Measurements from ENCODE around the gene SCN5A. TPM values are rescaled to one million over a fixed set of nuclear protein-coding genes. Genes with fewer than 3 reads are reported as not detected.

SCN5A gene
- total RNA-seq, 4 donors from 2014 or later = 0.42 to 1.3 (median 0.77) TPM

DNA sequence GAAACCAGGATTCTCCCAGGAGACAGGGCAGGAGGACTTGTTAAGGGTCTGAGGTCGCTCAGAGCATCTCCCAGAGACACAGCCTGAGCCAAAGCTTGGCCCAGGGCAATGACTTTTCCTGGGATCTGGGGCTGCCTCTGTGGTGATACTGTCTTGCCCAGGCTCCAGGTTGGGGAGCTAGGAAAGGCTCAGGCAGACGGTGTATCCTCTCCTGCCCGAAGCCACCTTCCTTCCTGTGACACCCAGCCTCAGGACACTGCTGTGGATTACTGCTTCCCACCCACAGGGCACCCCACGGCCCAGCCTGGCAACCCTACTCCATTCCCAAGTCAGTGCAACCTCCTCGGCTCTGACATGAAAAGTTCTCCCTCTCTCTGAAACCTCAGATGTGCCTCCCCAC is 31.9 kb downstream of the SCN5A start:
- no peaks in the 10 kb centered on the region for H3K9me3 ChIP-seq
- no peaks in the 10 kb centered on the region for H3K27me3 ChIP-seq
- no peak overlapping the region for H3K4me3 ChIP-seq
- peaks cover 0 to 21% (median 0%) of the 10 kb centered on the region in 4 donors for H3K36me3 ChIP-seq
- H3K4me1 ChIP-seq = peaks cover 0 to 9% (median 0%) of the 10 kb centered on the region in 4 donors
- intact Hi-C loops (cut with DNase I) = no loop called here
- TF ChIP-seq EP300 (IDR thresholded peaks at IDR 0.05) = no peak
- no peak for TF ChIP-seq POLR2AphosphoS5 (IDR thresholded peaks at IDR 0.05)
- no peak for TF ChIP-seq POLR2A (IDR thresholded peaks at IDR 0.05; ENCODE audit: low read depth)
- TF ChIP-seq, protein P1, sequence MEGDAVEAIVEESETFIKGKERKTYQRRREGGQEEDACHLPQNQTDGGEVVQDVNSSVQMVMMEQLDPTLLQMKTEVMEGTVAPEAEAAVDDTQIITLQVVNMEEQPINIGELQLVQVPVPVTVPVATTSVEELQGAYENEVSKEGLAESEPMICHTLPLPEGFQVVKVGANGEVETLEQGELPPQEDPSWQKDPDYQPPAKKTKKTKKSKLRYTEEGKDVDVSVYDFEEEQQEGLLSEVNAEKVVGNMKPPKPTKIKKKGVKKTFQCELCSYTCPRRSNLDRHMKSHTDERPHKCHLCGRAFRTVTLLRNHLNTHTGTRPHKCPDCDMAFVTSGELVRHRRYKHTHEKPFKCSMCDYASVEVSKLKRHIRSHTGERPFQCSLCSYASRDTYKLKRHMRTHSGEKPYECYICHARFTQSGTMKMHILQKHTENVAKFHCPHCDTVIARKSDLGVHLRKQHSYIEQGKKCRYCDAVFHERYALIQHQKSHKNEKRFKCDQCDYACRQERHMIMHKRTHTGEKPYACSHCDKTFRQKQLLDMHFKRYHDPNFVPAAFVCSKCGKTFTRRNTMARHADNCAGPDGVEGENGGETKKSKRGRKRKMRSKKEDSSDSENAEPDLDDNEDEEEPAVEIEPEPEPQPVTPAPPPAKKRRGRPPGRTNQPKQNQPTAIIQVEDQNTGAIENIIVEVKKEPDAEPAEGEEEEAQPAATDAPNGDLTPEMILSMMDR (IDR thresholded peaks at IDR 0.05) = no peak
- H3K27ac ChIP-seq (replicated peaks in 1 of 4) = no peak overlapping the region
- 74% methylated on average over 4 of the region's 5 CpGs for whole genome bisulfite sequencing
- no peak for DNase-seq (ENCODE audit: extremely low spot score)

DNA sequence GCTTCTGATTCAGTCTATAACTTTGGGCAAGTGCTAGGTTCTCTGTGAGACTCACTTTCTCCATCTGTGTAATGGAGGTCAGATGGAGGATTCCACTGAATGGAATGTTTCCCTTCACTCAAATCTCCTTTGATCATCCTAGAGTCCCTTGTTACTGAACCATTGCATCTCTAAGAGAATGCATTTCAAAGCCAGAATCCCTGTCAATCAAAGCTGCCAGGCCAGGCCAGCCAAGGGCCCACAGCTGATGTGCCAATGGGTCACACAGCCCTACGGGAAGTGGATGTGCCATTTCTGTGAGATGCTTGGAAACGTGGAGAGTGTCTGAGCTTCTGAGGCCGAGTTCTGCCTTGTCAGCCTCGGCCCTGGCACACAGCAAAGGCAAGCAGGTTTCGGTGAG is 32.4 kb downstream of the SCN5A start:
- Histone ChIP-seq H3K36me3 (peaks cover 0 to 23% (median 0%) of the 10 kb centered on the region in 4 donors), H3K27ac (replicated peaks in 1 of 4) (no peak overlapping the region), H3K9me3 (no peaks in the 10 kb centered on the region), H3K4me1 (peaks cover 0 to 9% (median 0%) of the 10 kb centered on the region in 4 donors), H3K4me3 (no peak overlapping the region), H3K27me3 (no peaks in the 10 kb centered on the region)
- intact Hi-C loops (cut with DNase I) = no loop called here
- WGBS = 80% methylated on average over 2 of the region's 5 CpGs
- no peak for DNase-seq (ENCODE audit: extremely low spot score)
- TF ChIP-seq, protein P1 (IDR thresholded peaks at IDR 0.05) = no peak
- TF ChIP-seq POLR2A (IDR thresholded peaks at IDR 0.05; ENCODE audit: low read depth) (no peak), POLR2AphosphoS5 (IDR thresholded peaks at IDR 0.05) (no peak), EP300 (IDR thresholded peaks at IDR 0.05) (no peak)

DNA sequence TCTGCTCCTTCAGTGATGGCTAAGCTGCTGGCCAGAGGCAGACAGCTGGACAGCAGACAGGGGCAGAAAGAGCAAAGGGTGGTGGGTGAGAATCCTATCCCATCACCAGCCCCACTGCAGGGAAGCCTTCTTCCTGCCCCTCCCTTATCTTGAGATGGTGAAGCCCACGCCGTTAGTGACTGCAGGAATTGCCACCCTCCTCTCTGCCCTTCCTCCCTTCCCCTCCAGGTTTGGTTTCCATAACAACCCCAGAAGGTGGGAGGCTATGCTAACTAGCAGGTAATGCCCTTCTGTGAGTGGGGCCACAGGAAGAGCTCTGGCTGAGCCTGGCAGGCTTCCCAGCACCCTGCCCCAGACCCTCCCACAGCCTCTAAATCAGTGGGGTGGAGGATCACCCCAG is 32.8 kb downstream of the SCN5A start:
- no peak for TF ChIP-seq POLR2A (IDR thresholded peaks at IDR 0.05; ENCODE audit: low read depth)
- TF ChIP-seq, protein P1 (IDR thresholded peaks at IDR 0.05) = no peak
- no peak for TF ChIP-seq POLR2AphosphoS5 (IDR thresholded peaks at IDR 0.05)
- no peak for TF ChIP-seq EP300 (IDR thresholded peaks at IDR 0.05)
- H3K36me3 ChIP-seq = peaks cover 0 to 23% (median 0%) of the 10 kb centered on the region in 4 donors
- no peak overlapping the region for H3K27ac ChIP-seq (replicated peaks in 1 of 4)
- H3K27me3 ChIP-seq = no peaks in the 10 kb centered on the region
- H3K9me3 ChIP-seq = no peaks in the 10 kb centered on the region
- no peak for DNase-seq (ENCODE audit: extremely low spot score)
- intact Hi-C loops (cut with DNase I) = no loop called here
- H3K4me3 ChIP-seq = no peak overlapping the region
- 36% methylated on average over 2 of the region's 2 CpGs for WGBS
- peaks cover 0 to 9% (median 0%) of the 10 kb centered on the region in 4 donors for H3K4me1 ChIP-seq

DNA sequence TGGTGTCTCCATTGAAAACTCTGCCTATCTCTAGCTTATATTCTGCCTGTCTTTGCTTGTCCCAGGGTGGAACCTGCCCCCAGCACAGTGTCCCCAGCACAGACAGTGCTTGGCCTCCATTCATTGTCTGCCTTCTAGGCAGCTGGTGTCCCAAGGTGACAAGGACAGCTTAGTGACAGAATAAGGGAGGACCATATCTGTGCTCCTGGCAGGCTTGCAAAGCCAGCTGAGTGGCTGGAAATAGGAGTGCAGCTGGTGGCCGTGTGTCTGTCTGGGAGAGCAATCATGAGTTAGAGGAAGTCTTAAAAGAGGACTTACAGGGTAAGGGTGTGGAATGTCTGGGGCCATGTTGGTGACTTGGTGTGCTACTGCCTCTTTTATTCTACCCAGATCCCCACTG is 33.4 kb downstream of the SCN5A start:
- peaks cover 0 to 9% (median 0%) of the 10 kb centered on the region in 4 donors for H3K4me1 ChIP-seq
- intact Hi-C loops (cut with DNase I) = no loop called here
- H3K36me3 ChIP-seq = peaks cover 0 to 23% (median 0%) of the 10 kb centered on the region in 4 donors
- WGBS = 67% methylated on average over 1 of the region's 1 CpG
- no peaks in the 10 kb centered on the region for H3K27me3 ChIP-seq
- no peak overlapping the region for H3K4me3 ChIP-seq
- H3K27ac ChIP-seq (replicated peaks in 1 of 4) = no peak overlapping the region
- TF ChIP-seq POLR2A (IDR thresholded peaks at IDR 0.05; ENCODE audit: low read depth) (no peak), EP300 (IDR thresholded peaks at IDR 0.05) (no peak), POLR2AphosphoS5 (IDR thresholded peaks at IDR 0.05) (no peak)
- TF ChIP-seq, protein P1 (IDR thresholded peaks at IDR 0.05) = no peak
- no peak for DNase-seq (ENCODE audit: extremely low spot score)
- no peaks in the 10 kb centered on the region for H3K9me3 ChIP-seq
